ENCODE measurements around the gene VPS8.

The VPS8 gene

GRCh38 chr3:184785890-184786279, 26.1 kb upstream of the VPS8 start:
- no peak for DNase-seq

- peak; percentile 93 for DNase-seq
These were observed 25.6 kb upstream of the VPS8 start for GRCh38 chr3:184786280-184786941.

GRCh38 chr3:184788751-184789150, 23.2 kb upstream of the VPS8 start:
- DNase-seq: no peak

GRCh38 chr3:184789314-184789998, 22.5 kb upstream of the VPS8 start:
- no peak for DNase-seq

DNA sequence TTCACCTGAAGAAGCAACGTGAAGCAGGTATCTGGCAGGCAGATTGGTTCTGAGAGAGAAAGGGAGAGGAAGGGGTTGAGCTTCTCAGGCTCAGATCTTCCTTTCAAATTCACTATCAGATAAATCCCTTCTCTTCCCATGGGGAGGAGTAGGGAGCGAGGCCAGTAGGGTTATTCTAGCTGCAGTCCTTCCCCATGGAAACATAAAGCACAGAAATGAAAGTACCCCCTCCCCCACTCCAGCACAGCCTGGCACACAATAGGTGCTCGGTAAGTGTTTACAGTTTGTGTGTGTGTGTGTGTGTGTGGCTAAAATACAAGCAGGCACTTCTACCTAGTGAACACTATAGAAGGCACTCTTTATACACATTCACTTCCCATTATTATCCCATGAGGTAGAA, 20.8 kb upstream of the VPS8 start:
- no peak for DNase-seq

DNA sequence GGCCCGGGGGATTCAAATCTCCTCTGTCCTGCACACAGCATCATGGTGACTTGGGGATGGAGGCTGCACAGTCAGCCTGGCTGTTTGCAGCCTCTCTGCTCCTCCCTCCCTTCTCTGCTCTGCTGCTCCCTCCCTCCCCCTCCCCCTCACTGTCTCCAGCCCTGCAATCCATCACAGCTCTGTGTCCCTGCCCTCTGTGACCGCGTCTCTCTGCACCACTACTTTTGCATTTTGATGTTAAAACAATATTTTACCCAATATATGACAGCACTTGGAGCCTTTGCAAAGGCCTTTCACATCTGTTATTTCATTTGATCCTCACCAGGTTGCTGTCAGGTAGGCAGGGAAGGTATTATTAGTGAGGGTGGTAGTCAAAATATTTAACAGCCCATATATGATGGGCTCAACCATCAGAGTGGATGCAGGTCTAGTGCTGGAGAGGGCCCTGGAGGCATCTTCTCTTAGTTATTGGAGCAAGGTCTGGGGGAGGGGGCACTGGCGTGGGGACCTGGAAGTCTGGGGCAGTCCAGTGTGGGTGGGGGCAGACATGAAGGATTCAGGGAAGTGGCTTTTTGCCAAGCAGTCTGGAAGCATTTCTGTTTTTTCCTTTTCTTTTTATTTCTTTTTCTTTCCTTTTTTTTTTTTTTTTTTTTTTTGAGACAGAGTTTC, 16.3 kb upstream of the VPS8 start:
- DNase-seq: no peak

DNA sequence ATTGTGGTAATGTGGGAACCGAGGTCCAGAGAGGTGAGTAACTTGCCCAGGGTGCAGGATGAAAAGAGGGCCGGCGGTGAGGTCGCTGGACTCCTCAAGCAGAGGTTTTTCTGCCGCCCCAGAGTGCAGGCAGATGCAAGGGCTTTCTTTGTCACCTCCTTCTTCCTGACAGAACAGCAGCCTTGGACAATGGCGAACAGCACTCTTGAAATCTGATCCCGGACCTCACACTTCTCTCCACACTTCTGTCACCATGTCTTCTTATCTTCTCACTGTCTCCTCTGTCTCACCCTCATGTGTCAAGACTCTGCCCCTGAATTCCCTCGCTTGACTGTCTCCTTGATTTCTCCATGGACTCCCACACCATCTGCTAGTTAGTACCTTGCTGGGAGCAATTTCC, 15.4 kb upstream of the VPS8 start:
- no peak for DNase-seq

DNA sequence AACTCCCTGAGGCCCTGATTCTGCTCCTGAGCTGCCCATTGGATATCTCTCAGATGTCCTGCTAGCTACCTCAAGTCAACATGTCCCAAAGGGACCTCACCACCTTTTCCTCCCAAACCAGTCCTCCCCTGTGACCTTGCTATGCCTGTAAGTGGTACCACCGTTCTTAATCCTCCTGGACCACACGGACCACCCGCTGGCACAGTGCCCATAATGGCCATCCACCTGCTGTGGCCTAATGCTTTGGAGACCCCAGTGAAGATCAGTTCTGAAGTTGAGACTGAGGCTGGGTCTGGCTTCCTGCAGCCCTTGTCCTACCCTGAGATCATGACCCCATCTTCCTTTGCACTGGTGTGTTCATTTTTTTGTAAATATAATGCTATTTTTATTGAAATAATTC, 15.0 kb upstream of the VPS8 start:
- no peak for DNase-seq

GRCh38 chr3:184798120-184798519, 13.8 kb upstream of the VPS8 start:
- no peak for DNase-seq

GRCh38 chr3:184800349-184800930, 11.5 kb upstream of the VPS8 start:
- no peak for DNase-seq

GRCh38 chr3:184801241-184801785, 10.7 kb upstream of the VPS8 start:
- no peak for DNase-seq

GRCh38 chr3:184802150-184802549, 9.8 kb upstream of the VPS8 start:
- no peak for DNase-seq

DNA sequence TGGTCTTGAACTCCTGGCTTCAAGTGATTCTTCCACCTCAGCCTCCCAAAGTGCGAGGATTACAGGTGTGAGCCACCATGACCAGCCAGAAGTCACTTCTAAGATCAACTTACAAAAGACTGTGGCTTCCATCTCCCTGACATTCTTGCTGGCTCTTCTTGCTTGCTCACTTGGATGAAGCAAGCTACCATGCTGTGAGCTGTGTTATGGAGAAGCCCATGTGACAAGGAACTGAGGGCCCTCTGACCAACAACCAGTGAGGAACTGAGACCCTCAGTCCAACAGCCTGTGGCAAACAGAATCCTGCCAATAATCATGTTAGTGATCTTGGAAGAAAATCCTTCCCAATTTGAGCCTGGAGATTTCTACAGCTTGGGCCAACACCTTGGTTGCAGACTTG, 7.2 kb upstream of the VPS8 start:
- no peak for DNase-seq

DNA sequence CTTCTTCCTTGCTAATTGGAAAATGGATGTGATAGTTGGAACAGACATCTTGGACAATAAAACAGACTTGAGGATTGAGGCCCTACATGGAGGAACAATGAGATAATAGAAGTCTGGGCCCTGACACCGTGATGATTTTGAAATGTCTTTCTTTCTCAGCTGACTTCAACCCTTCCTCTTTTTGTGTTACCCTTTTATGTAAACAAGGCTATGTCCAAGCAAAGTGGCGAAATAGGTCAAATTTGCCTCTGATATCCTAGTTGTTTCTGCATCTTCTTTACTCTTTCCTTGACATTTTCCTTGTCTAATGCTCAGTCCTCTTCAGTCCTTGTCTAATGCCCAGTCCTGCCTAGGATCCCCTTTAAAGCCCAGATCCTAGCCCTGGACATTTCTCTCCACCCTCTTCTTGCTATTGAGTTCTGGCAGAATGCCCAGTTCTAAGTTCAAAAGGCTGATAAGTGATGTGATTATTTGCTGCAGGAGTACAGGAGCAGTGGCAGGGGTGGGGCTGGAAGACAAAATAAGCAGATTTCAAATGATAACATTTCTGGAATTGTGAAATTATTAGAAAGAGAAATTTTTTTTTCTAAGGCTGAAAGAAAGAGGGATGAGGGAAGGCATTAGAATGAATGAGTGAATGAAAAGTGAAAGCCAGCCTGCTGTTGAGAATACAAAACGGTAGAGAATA, 6.5 kb upstream of the VPS8 start:
- no peak for DNase-seq

- DNase-seq: no peak
These were observed 5.2 kb upstream of the VPS8 start for GRCh38 chr3:184806567-184807271.

DNA sequence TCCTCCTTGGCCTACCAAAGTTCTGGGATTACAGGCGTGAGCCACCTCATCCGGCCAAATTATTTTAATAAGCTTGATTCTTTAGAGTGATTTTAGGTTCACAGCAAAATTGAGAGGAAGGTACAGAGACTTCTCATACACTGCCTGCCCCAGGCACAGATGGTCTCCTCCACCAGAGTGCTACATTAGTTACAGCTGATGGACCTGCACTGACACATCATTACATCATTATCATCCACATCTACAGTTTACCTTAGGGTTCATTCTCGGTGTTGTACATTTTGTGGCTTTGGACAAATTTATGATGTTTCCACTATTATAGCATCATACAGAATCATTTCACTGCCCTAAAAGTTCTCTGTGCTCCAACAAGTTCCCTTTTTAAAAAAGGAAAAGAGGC, 4.4 kb upstream of the VPS8 start:
- no peak for DNase-seq

DNA sequence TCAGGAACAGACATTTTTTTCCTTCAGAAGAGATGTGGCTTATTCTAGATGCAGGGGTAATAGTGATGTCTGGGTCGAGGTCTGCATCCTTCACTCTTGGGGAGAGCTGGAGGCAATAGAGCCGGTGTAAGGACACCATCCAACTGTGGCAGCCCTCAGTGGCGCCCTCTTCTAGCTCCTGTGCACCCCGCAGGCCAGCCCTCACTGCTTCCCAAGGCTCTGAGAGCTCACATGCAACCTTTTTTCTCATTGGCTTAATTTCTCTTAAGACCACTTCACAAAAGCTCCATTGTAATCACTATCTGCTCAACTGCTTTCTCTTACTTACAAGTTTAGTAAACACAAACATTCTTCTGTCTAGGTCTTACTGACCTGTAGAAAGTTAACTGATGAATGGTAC, 3.9 kb upstream of the VPS8 start:
- DNase-seq: no peak

- no peak for DNase-seq
These were observed 1.8 kb upstream of the VPS8 start for GRCh38 chr3:184810146-184810545.

GRCh38 chr3:184811034-184811433, 932 bp upstream of the VPS8 start:
- DNase-seq: no peak

GRCh38 chr3:184811663-184811998, 335 bp upstream of the VPS8 start:
- DNase-seq: no peak

DNA sequence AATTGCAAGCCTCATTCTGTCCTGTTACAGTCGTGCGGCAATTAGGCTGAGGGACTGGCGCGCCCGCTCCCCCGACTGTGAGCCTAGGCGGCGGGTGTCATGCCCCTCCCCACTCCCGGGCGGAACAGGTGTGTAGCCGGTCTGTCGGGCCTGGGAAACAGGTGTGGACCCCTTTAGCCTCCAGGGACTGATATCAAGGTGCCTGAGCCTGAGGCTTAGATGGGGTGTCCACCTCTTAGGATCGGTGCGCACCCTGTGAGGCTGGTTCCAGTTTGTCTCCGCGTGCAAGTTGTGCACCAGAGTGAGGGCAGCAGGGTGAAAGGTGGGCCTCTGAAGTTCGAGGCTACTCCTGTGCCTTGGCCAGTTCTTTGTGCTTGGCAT, 686 bp downstream of the VPS8 start:
- DNase-seq: no peak

DNA sequence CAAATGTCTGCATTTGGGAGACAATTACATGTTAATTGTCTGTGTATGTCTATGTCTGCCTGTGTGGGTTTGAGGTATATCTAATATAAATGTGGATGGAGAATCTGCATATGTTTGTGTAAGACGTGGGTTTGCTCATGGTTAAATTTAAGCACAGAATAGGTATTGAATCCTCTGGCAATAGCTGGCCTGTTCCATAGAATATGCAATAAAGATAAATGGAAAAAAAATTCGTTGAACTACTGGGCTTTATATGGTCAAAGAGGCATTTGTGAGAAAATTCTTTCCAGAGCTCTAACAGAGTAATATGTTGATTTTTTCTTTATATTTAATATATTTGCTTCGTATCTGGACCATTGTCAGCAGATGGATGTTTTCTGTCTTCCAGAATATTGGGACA, 1.4 kb downstream of the VPS8 start:
- no peak for DNase-seq

DNA sequence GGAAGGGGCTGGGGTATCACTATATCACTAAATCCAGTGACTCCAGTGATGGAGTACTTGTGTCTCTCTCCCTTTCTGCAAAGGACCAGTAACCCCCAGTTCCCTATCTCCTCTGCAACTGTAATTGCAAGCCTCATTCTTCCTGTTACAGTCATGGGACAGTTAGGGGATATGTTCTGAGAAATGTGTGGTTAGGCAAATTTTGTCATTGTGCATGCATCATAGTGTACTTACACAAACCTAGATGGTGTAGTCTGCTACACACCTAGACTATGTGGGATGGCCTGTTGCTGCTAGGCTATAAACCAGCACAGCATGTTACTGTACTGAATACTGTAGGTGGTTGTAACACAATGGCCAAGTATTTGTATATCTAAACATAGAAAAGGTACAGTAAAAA, 2.2 kb downstream of the VPS8 start:
- DNase-seq: no peak
